ENCODE data around the gene NGEF. TPM values are rescaled to one million over a fixed set of nuclear protein-coding genes. Genes with fewer than 3 reads are reported as not detected.

The NGEF gene
- polyA plus RNA-seq, 3 donors = 2.7 to 3.9 (median 3.4) TPM

DNA sequence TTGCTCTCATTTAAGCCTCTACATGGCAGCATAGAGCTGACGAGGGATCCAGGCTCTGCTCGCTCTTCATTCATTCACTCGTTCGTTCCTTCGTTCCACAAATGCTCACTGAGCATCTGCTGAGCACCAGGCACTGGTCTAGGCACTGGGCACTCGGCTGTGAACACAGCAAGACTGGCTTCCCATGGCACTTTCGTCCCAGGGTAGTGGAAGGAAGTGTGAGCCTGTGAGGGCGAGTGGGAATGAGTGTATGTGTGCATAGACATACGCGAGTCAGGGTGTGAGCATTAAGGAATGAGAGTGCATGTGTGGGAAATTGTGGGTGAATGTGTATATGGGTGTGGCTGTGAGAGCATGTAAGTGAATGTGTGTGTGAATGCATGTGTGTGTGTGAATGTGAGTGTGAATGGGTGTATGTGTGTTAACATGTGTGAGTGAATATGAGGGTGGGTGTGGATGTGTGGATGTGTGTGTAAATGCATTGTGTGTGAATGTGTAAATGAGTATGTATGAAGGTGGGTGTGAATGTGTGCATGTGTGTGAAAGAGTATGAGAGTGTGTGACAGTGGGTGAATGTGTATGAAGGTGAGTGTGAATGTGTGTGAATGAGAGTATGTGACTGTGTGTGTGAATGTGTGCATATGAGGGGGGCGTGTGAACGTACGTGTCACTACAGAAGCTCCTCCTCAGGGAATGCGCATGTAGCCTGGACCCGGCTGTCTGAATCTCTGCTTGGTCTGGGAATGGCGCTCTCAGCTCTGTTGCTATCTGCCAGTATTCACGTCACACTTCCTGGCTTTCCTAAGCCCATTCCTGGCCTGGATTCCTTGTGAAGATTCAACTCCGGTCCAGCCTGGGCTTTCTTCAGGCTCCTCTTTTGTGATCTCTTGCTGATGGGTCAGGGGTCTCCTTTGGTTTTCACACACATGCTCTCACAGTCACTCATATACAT lies 114.2 kb downstream of the NGEF start:
- no peak for DNase-seq

DNA sequence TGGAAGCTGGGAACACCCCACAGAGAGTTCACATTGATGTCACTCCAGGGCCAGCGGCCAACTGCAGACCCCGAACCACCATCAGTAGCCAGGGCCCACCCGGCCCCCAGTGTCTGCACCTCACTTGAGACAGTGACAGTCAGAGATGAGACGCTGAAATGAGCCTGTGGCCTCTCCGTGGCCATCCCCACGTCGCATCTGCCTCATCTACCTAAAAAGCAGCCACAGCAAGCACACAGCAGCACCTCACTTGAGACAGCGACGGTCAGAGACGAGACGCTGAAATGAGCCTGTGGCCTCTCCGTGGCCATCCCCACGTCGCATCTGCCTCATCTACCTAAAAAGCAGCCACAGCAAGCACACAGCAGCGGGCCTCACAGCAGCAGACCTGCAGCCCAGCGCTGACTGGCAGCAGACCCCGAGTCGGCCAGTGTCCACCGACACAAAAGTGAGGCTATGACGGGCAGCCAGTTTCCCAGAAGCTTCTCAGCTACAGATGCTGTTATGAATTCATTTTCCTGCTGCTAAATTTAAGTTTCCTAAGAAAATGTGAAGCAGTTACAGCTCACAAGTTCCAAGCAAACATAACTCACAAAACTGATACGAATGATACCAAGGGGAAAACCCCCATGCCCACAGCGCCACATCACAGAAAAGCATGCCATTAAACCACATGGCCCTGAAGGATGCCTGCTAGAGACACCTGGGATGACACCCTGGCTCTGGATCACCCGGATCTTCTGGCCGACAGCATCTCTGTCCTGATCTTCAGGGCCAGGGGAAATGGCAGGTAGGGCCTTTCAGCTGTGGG lies 115.3 kb downstream of the NGEF start:
- no peak for DNase-seq

DNA sequence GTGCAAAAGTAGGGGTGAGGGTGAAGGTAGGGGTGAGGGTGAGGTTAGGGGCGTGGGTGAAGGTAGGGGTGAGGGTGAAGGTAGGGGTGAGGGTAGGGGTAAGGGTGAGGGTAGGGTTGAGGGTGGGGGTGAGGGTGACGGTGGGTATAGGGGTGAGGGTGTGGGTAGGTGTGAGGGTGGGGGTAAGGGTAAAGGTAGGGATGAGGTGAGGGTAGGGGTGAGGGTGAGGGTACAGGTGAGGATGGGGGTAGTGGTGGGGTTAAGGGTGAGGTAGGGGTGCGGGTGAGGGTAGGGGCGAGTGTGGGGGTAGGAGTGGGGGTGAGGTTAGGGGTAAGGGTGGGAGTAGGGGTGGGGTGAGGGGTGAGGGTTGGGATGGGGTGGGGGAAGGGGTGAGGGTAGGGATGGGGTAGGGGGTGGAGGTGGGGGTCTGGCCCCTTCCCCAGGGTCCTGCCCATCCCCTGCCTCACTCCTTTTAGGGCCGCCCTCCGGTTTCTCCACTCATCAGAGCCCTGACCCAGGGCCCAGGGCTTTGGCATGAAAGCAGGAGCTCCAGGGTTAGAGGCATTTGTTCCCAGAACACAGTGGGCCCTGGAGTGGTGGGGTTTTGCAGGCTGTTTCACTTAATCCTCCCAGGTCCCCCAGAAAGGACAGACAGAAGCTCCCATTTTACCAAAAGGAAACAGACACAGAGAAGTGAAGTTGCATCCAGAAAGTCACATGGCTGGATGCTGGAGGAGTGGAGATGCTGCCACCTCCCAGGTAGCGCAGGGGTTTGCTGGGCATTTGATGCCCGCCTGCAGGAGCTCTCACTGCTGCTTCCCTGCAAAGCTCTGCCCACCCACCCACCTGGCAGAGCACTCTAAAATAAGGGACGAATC lies 116.1 kb downstream of the NGEF start:
- DNase-seq = no peak

DNA sequence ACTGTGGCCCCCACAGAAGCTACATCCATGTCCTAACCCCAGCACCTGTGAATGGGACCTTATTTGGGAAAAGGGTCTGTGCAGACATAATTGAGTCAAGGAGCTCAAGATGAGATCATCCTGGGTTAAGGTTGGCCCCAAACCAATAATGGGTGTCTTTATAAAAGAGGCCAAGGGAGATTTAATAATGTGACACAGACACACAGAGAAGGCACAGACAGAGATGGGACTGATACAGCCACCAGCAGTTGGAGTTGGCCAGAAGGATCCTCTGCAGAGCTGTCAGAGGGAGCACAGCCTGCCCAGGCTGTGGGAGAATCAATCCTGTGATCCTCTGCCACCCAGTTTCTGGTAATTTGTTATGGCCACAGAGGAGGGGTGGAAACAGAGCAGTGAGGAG lies 116.9 kb downstream of the NGEF start:
- no peak for DNase-seq

DNA sequence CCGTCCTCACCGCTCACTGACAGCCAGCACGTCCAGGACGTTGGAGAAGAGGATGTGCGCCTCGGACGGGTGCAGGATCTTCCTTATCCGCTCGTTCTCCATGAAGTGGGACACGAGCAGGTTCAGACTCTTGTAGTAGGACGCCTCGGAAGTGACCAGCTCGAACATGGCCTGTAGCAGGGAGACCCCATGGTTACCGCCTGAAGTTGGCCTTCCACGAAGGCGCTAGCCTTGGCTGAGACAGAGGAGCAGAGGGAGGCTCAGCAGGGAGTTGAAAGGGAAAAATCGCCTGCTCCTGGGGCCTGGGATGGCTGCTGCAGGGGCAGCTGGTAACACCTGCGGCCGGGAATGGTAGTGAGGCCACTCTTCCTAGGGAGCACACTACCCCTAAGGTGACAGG lies 118.3 kb downstream of the NGEF start:
- DNase-seq = no peak

DNA sequence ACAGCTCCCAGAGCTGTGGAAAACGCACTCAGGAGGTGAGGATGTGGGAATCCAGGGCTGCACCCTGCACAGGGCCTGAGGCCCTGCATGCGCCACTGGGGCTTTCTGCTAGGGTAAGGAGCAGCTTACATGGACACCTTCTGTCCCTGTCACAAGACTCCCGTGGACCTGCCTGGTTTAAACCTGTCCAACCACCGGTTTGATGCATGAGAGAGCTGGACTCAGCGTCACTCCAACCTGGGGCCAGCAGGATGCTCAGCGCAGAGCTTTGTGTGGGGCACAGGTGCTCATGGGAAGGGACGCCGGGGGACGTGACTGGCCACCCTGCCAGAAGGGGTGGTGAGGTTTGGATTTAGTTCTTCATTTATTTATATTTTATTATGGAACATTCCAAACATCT lies 118.8 kb downstream of the NGEF start:
- no peak for DNase-seq

DNA sequence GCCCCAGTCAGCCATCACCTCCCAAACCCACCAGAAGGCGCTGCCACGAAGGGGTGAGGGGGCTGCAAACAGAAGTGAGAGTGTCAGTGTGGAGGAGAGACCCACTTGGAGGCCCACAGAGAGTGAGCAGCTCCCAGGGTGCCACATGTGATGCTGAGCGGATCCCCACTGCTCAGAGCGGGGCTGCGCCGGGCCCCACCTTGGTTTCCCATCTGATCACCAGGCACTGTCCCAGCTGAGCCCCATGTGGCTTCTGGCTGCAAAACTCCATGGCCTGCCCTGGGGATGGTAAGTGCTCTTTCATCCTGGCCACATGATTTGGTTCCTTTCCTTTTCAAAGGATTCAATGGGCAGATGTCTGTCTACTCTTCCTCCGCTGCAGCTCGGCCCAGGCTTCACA lies 119.2 kb downstream of the NGEF start:
- no peak for DNase-seq

DNA sequence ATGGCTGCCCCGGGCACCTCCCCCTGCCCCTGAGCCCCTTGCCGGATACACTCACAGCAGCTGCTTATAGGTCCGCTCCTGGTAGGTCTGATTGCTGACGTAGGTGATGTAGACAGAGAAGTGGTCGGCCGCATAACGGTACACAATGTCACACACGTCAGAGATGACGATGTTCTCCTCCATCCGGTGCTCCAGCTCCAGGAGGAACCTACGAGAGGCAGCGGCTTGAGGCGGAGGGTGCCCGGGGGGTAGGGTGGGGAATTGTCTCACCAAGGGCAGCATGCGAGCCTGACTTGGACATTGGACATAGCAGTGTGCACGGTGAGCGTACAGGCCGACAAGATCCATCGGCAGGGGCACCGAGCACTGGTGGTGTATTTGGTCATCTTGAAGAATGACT lies 120.2 kb downstream of the NGEF start:
- DNase-seq = no peak

DNA sequence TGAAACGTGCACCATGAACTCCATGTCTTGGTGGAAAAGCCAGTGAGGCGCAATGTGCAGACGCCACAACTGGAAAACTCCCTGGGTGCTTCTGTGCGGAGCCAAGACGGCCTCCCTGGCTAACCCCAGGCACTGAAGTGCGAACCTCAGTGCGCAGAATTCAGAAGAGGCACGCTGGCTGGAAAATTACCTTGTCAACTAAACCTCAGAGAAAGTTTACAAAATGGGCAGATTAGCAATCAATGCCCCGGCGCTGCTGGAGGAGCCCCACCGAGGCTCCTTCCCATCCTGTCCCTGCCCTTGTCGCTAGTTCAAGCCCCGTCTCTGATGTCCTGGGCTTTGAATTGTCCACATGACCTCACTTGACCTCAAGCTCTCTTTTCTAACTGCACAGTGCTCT lies 120.8 kb downstream of the NGEF start:
- DNase-seq = no peak

DNA sequence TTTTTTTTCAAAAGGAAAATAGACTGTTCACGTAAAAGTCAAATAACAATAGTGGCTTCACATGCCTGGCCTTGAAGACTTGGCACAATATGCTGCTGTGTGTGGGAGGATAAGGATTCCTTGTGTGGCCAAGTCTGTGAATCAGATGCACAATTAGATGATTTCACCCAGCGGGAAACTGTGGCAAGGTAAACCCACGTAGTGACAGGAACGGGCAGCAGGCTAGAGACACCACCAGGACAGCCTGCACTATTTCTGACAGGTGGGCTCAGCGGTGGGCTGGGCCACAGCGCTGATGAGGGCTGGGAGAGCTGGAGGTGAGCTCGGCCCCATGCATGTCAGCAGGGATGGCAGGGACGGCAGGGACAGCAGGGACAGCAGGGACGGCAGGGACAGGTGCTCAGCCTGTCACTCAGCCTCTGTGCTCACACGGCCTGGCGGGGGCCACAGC lies 121.4 kb downstream of the NGEF start:
- no peak for DNase-seq

DNA sequence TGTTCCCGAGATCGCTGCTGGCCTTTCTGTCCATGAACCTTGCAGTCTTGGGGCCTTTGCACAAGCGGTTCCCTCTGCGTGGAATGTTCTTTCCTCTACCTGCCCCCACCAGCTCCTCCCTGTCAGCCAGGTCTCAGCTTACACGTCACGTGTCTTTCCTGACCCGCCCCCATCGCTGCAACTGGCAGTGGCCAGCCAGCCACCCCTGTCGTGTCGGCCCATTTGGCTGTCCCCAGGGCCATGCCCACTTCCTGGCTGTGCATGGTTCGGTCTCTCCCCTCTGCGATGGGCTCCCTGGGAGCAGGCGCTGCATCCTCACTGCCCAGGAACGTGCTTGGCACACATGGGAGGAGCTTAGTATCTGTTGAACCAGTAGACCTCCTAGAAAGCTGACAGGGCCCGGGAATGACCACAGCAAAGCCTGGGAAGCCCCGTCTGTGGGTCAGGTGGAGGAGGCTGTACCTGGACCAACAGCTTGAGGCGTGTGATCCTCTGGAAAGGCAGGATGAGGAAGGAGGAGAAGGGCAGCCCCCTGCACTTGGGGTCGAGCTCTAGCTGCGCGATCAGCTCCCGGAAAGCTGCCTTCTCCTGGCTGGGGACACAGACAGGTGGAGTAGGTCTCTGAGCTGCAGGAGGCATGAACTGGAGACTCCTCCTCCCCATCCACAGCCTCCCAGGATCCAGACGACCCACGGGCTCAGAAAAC lies 122.0 kb downstream of the NGEF start:
- DNase-seq = peak; percentile 58

DNA sequence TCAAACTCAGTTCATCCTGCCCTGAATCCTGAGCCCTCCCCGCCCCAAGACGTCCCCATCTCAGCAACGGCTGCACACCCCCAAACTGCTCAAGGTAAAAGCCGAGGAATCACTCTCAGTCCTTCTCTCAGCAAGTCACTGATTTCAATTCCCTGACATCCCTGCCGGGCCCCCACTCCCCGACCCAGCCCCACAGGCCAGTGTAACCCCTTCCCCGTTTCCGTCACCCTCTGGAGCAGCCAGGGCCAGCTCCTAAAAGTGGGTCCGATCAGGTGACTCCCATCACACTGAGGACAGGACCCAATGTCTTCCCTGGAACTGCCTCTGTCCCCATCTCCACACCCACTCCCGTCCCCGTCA lies 122.5 kb downstream of the NGEF start:
- no peak for DNase-seq

DNA sequence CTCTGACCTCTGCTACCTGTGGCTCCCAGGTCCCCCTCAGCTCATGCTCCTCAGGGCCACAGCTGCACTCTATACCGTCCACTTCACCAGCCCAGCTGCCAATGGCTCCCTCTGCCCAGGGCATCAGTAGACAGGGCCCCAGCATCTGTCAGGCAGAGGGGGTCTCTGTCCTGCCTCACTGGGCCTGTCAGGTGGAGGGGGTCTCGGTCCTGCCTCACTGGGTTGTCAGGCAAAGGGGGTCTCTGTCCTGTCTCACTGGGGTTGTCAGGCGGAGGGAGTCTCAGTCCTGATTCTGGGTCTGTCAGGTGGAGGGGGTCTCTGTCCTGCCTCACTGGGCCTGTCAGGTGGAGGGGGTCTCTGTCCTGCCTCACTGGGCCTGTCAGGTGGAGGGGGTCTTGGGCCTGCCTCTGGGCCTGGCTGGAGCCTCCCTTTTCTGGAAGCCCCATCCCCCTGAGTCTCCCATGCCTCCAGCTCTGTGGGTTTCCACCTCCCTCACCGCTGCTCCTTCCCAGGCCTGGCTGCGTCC lies 123.1 kb downstream of the NGEF start:
- DNase-seq = no peak

DNA sequence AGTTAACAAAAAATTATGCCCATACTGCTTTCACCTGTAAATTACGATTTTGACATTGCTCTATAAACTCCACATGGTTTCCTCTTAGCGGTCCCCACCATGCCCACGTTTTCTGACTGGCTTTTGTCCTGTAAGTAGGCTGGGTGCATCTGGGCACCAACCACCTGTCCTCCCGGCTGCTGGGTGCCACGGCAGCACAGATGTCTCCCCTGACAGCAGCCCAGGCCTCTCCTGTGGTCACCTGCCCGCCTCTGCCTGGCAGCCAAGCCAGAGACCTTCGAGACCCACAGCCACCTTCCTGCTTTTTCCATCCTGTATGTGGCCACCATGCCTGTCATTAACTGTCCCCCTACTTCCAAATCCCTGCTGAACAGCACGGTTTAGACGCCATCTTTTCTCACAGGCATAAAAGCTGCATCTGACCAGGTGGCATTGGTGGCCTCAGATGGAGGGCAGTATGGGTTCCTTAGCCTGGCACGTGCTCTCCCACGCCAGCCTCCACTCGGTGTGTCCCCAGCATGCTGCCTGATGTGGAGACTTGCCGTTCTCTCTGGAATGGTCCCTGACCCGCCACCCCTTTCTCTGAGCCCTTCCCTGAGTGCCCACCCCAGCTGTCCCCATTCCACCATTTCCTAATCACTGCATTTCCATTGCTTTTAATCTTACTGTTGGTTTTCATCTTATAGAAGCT lies 124.1 kb downstream of the NGEF start:
- DNase-seq = no peak

DNA sequence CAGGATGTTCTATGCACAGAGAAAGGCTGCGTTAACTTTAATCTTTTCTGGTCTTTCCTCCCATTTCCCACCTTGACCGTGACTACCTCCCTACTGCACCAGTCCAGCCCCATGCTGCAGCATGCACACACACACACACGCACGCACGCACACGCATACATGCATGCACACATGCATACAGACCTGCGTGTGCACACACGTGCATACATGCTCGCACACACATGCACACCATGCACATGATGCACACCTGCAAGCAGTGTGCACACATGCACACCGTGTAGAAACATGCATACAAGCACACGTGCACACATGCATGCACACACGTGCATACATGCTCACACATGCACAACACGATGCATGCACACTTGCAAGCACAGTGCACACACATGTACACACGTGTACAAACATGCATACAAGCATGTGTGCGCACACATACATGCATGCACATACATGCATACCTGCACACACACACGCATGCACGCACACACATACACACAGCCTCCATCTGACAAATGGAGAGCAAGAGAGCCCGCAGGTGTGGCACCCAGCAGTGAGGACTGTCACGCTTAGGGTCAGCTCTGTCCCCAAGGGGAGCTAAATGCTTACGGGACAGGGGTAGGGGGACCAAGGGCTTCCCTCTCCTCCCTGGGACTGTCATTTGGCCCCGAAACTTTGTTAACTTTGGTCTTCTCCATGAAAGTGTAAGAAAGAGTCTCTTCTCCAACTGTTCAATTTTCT lies 124.8 kb downstream of the NGEF start:
- no peak for DNase-seq

DNA sequence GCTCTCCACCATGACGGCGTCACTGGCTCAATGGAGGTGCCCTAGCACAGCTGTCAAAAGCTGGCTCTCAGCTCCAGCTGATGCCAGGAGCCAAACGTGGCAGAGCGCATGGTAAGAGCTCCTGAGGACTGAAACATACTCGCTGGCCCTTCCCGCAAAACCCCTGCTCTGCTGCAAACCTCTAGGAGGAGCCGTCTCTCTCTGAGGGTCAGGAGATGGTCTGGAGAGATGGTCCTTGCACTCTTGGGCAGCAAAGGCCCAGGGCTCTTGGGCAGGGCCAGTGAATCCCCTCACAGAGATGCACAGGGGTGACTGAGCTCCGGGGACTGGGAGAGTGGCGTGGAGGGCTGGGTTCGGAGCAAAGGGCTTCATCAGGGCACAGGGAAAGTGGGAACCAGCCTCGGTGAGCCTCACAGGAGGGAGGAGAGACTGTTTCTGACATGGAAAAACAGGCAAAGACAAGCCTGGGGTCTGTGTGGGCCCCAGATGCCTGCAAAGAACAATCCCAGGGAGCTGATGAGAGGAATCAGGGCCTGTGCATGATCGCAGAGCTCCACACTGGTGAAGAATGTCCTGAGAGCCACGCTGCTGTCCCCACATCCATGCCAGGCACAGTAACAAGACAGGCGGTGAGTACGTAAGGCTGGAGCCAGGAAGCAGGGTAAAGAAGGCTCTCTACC lies 125.7 kb downstream of the NGEF start:
- no peak for DNase-seq

DNA sequence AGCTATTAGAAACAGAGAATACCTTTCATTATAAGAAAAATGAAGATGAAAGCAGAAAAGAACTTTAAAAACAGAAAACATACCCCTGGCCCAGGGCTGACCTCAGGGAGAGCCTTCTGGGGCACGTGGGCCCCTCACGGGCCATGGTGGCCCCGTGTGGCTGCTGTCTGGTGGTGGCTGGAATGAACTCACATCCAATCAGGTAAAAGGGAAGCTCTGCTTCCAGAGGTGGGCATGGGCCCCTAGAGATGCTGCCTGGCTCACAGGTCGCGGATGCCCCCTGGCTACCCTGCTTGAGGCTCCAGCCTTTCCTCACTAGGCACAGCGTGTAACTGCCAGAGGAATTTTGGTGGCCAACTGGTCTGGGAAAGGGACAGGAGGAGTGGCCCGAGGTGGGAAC lies 126.4 kb downstream of the NGEF start:
- DNase-seq = no peak

DNA sequence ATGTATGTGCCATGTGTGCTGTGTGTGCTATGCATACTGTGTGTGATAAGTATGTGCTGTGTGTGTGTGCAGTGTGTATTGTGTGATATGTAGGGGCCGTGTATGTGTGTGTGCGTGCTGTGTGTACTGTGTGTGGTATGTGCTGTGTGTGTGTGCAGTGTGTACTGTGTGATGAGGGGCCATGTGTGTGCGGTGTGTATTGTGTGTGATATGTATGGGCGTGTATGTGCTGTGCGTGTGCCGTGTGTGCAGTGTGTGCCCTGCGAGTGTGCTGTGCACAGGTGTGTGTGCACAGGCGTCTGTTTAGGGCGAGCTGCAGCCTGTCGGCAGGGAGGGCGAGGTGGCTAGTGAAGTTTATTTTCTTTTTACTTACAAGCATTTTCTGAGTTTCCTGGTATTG lies 126.9 kb downstream of the NGEF start:
- no peak for DNase-seq

DNA sequence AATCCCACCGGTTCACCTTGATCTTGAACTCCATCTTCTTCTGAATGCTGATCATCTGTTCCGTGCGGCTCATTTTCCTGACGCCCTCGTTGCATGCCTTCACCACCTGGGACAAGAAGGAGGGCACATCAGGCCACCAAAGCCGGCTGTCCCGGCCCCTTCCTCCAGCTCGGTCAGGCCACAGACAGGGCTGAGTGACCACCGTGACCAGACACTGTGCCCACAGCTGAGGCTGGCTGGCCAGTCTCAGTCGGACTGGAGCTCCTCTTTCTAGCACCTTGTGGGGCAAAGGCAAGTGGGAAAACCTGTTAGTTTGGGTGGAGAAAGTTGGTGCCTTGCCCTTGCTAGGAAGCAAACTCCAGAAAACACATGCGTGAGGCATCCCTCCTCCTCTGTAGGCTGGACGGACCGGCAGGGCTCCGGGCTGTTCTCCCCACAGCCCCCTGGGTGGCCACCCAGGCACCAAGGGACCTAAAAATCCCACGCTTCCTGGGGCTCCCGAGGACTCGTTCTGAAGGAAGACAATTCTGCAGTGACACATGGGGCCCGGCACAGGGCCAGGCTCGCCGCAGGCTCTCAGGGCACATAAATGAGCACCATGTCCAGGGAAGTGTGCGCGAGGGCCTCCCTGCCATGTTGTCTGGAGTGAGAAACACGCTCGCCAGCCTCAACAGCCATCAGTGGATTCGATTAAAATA lies 127.6 kb downstream of the NGEF start:
- no peak for DNase-seq
